H9 (cell line): Measurements from ENCODE around the gene PSMA3. TPM values are rescaled to one million over a fixed set of nuclear protein-coding genes. Genes with fewer than 3 reads are reported as not detected.
A peak's percentile ranks its signal among the peaks of the same experiment; 100 is the strongest.

ENCODE experiments used
- DNase-seq: peaks from one replicate; pipeline ENCODE4 v3.0.0-alpha.2; 2017
- H2AFZ ChIP-seq: one replicate; pipeline ENCODE4 v1.6.1; 2013; ENCODE audit warnings: mild to moderate bottlenecking, low read length, control low read depth, moderate library complexity
- H2AK5ac ChIP-seq: 2 replicates; pipeline ENCODE4 v1.6.1; 2013; ENCODE audit warnings: low read length, control low read depth, mixed read lengths; ENCODE audit not compliant: insufficient read length
- H2BK120ac ChIP-seq: one replicate; pipeline ENCODE4 v1.6.1; 2013; ENCODE audit warnings: low read depth, mild to moderate bottlenecking, low read length, control low read depth, inconsistent platforms; ENCODE audit not compliant: poor library complexity, severe bottlenecking
- H2BK12ac ChIP-seq: 2 replicates; pipeline ENCODE4 v1.6.1; 2013; ENCODE audit warnings: low read length, control low read depth, mixed read lengths, low read depth; ENCODE audit not compliant: insufficient read length
- H2BK15ac ChIP-seq: 2 replicates; pipeline ENCODE4 v1.6.1; 2013; ENCODE audit warnings: low read depth, low read length, control low read depth
- H2BK20ac ChIP-seq: one replicate; pipeline ENCODE4 v1.6.1; 2013; ENCODE audit warnings: low read depth, mild to moderate bottlenecking, low read length, control low read depth, inconsistent platforms; ENCODE audit not compliant: poor library complexity, severe bottlenecking
- H2BK5ac ChIP-seq: 2 replicates; pipeline ENCODE4 v1.6.1; 2013; ENCODE audit warnings: low read length, control low read depth, mixed read lengths; ENCODE audit not compliant: insufficient read length
- H3K14ac ChIP-seq: 2 replicates; pipeline ENCODE4 v1.6.1; 2013; ENCODE audit warnings: low read length, control low read depth; ENCODE audit not compliant: insufficient read depth
- H3K18ac ChIP-seq: 2 replicates; pipeline ENCODE4 v1.6.1; 2013; ENCODE audit warnings: low read depth, mild to moderate bottlenecking, mixed read lengths, low read length, control low read depth; ENCODE audit not compliant: insufficient read length
- H3K23ac ChIP-seq: 2 replicates; pipeline ENCODE4 v1.6.1; 2013; ENCODE audit warnings: low read length, control low read depth, mixed read lengths, low read depth; ENCODE audit not compliant: insufficient read length
- H3K23me2 ChIP-seq: 2 replicates; pipeline ENCODE4 v1.6.1; 2013; ENCODE audit warnings: low read depth, mild to moderate bottlenecking, mixed read lengths, low read length, control low read depth; ENCODE audit not compliant: insufficient read length, poor library complexity, severe bottlenecking
- H3K27ac ChIP-seq: 2 replicates; pipeline ENCODE4 v1.5.1; 2013; ENCODE audit warnings: low read length, control low read depth, mixed read lengths, low read depth; ENCODE audit not compliant: insufficient read length
- H3K27me3 ChIP-seq: 2 replicates; pipeline ENCODE4 v1.6.1; 2013; ENCODE audit warnings: low read length, control low read depth, inconsistent platforms; ENCODE audit not compliant: insufficient read depth
- H3K4ac ChIP-seq: 2 replicates; pipeline ENCODE4 v1.6.1; 2013; ENCODE audit warnings: low read depth, mild to moderate bottlenecking, control low read depth, inconsistent platforms, low read length, moderate library complexity
- H3K4me1 ChIP-seq: 2 replicates; pipeline ENCODE4 v1.6.1; 2013; ENCODE audit warnings: low read length, control low read depth, inconsistent platforms; ENCODE audit not compliant: insufficient read depth
- H3K4me2 ChIP-seq: 2 replicates; pipeline ENCODE4 v1.6.1; 2013; ENCODE audit warnings: low read length, control low read depth, mixed read lengths; ENCODE audit not compliant: insufficient read length, insufficient read depth
- H3K56ac ChIP-seq: 2 replicates; pipeline ENCODE4 v1.6.1; 2013; ENCODE audit warnings: low read depth, mild to moderate bottlenecking, mixed read lengths, low read length, control low read depth; ENCODE audit not compliant: insufficient read length
- H3K79me1 ChIP-seq: 2 replicates; pipeline ENCODE4 v1.6.1; 2013; ENCODE audit warnings: low read depth, mild to moderate bottlenecking, moderate library complexity, low read length, control low read depth, inconsistent platforms; ENCODE audit not compliant: insufficient read depth, poor library complexity, severe bottlenecking
- H3K79me2 ChIP-seq: 2 replicates; pipeline ENCODE4 v1.6.1; 2013; ENCODE audit warnings: low read length, control low read depth, inconsistent platforms; ENCODE audit not compliant: insufficient read depth
- H3K9ac ChIP-seq: 2 replicates; pipeline ENCODE4 v1.6.1; 2013; ENCODE audit warnings: low read length, control low read depth, mixed read lengths; ENCODE audit not compliant: insufficient read length; ENCODE audit errors: extremely low read depth
- H3K9me3 ChIP-seq: one replicate; pipeline ENCODE4 v1.6.1; 2013; ENCODE audit warnings: low read depth, low read length, inconsistent platforms; ENCODE audit not compliant: control insufficient read depth
- H3T11ph ChIP-seq: one replicate; pipeline ENCODE4 v1.6.1; 2013; ENCODE audit warnings: mild to moderate bottlenecking, low read length, control low read depth, inconsistent platforms
- H4K20me1 ChIP-seq: one replicate; pipeline ENCODE4 v1.6.1; 2013; ENCODE audit not compliant: control insufficient read depth, insufficient read length, insufficient read depth
- H4K5ac ChIP-seq: 2 replicates; pipeline ENCODE4 v1.6.1; 2013; ENCODE audit warnings: low read depth, mild to moderate bottlenecking, mixed read lengths, low read length, control low read depth; ENCODE audit not compliant: insufficient read length
- H4K8ac ChIP-seq: replicated peaks from 2 replicates; pipeline ENCODE4 v1.6.1; 2013; ENCODE audit warnings: low read length, control low read depth, mixed read lengths, low read depth; ENCODE audit not compliant: insufficient read length
- H4K91ac ChIP-seq: 2 replicates; pipeline ENCODE4 v1.6.1; 2013; ENCODE audit warnings: low read depth, mild to moderate bottlenecking, moderate library complexity, mixed read lengths, low read length, control low read depth; ENCODE audit not compliant: insufficient read length
- H3K27ac Mint-ChIP-seq, 3 experiments: 2 replicates in 2 of 3; 3 replicates in 1 of 3; pipeline ENCODE4 v1.8.0; 2020 to 2021; ENCODE audit warnings: mixed read lengths in 3 of 3, mild to moderate bottlenecking in 1 of 3, moderate library complexity in 1 of 3
- H3K27me3 Mint-ChIP-seq: 2 replicates; pipeline ENCODE4 v1.8.0; 2021; ENCODE audit warnings: low read depth, mild to moderate bottlenecking, moderate library complexity, mixed read lengths
- H3K36me3 Mint-ChIP-seq, 3 experiments: 2 replicates in 2 of 3; 3 replicates in 1 of 3; pipeline ENCODE4 v1.8.0; 2020 to 2021; ENCODE audit warnings: low read depth in 3 of 3, mixed read lengths in 3 of 3; ENCODE audit not compliant: insufficient read depth in 1 of 3
- H3K4me1 Mint-ChIP-seq, 2 experiments: 2 replicates each; pipeline ENCODE4 v1.8.0; 2020; ENCODE audit warnings: mixed read lengths in 2 of 2
- H3K4me3 Mint-ChIP-seq, 2 experiments: 2 replicates in 1 of 2; 3 replicates in 1 of 2; pipeline ENCODE4 v1.8.0; 2020 to 2021; ENCODE audit warnings: mild to moderate bottlenecking in 2 of 2, mixed read lengths in 2 of 2, moderate library complexity in 1 of 2
- H3K9me3 Mint-ChIP-seq, 2 experiments: 2 replicates in 1 of 2; 3 replicates in 1 of 2; pipeline ENCODE4 v1.8.0; 2020; ENCODE audit warnings: mild to moderate bottlenecking in 2 of 2, mixed read lengths in 2 of 2, moderate library complexity in 1 of 2
- CTCF ChIP-seq: fragments of 200-600 bp; sonication (generic); conservative IDR thresholded peaks from 3 replicates; pipeline ENCODE4 v1.8.0; 2021; ENCODE audit warnings: antibody characterized with exemption, mild to moderate bottlenecking
- WGBS: extraction: QIAGEN DNeasy Blood & Tissue Kit; methylation state at CpG from one replicate; pipeline ENCODE4 v1.1.7; 2013; ENCODE audit warnings: missing lambda C conversion rate, low lambda C conversion rate, mixed read lengths; ENCODE audit not compliant: insufficient read length; ENCODE audit errors: extremely low coverage; 5-methylcytosine and 5-hydroxymethylcytosine counted together
- total RNA-seq: library from RNA; stranded (reverse); gene quantifications from 2 replicates; pipeline ENCODE4 v1.2.1, GENCODE V29; 2021

PSMA3 gene
- total RNA-seq, 1 experiment from 2014 or later: 342 TPM

- no peak overlapping the region for H2AK5ac ChIP-seq
- TF ChIP-seq CTCF: peak; percentile 37; the same call in 2 of the 3 replicates
- H3K27me3 ChIP-seq: no peaks in the 10 kb centered on the region
- peaks cover 2% of the 10 kb centered on the region for H3K79me1 ChIP-seq
- no peak for DNase-seq
- H3K79me2 ChIP-seq: no peaks in the 10 kb centered on the region
- H2BK12ac ChIP-seq: no peak overlapping the region
- H3K9me3 ChIP-seq: no peaks in the 10 kb centered on the region
- H3K4me1 ChIP-seq: no peaks in the 10 kb centered on the region
- no peak overlapping the region for H3K56ac ChIP-seq
- no peak overlapping the region for H3K14ac ChIP-seq
- no peak overlapping the region for H2BK5ac ChIP-seq
- H2BK15ac ChIP-seq: no peak overlapping the region
- H4K91ac ChIP-seq: no peak overlapping the region
- H4K5ac ChIP-seq: no peak overlapping the region
- H3K27ac ChIP-seq: no peak overlapping the region
- Mint-ChIP-seq H3K36me3 (peaks cover 29 to 70% (median 53%) of the 10 kb centered on the region in 3 experiments; a peak in 6 of 7 replicates), H3K27me3 (no peaks in the 10 kb centered on the region), H3K27ac (peak overlapping the region in 1 of 3 experiments; percentile 52; a peak in 1 of 7 replicates), H3K4me3 (no peak overlapping the region), H3K4me1 (no peaks in the 10 kb centered on the region), H3K9me3 (no peaks in the 10 kb centered on the region)
- H2BK120ac ChIP-seq: no peak overlapping the region
- no peak overlapping the region for H3K9ac ChIP-seq
- WGBS: no CpG with 5 or more reads among the region's 4 CpGs
- H3K23me2 ChIP-seq: no peaks in the 10 kb centered on the region
- no peak overlapping the region for H3K4ac ChIP-seq
- H3K23ac ChIP-seq: no peak overlapping the region
- no peak overlapping the region for H3T11ph ChIP-seq
- H4K8ac ChIP-seq: no peak overlapping the region
- H3K4me2 ChIP-seq: no peak overlapping the region
- H3K18ac ChIP-seq: no peak overlapping the region
- H2BK20ac ChIP-seq: no peak overlapping the region
- no peaks in the 10 kb centered on the region for H4K20me1 ChIP-seq
- H2AFZ ChIP-seq: no peak overlapping the region
Observed at GRCh38 chr14:58272588-58273372, 28.1 kb downstream of the PSMA3 start.
